Loucy (cell line): ENCODE data around the gene TENM4.

Experiments
- H2AFZ ChIP-seq: fragments of 200-600 bp; sonication (generic); 2 replicates; pipeline ENCODE4 v1.6.0; 2016; ENCODE audit warnings: antibody characterized with exemption, mild to moderate bottlenecking, low read length, moderate library complexity
- H3F3A ChIP-seq: fragments of 200-600 bp; 2 replicates; pipeline ENCODE4 v1.6.0; 2016; ENCODE audit warnings: antibody characterized with exemption, low read depth, mild to moderate bottlenecking
- H3K27me3 ChIP-seq: fragments of 200-600 bp; sonication (generic); 2 replicates; pipeline ENCODE4 v1.6.1; 2014; ENCODE audit warnings: low read length, mild to moderate bottlenecking; ENCODE audit not compliant: insufficient read depth, poor library complexity, severe bottlenecking
- H3K36me3 ChIP-seq: fragments of 200-600 bp; sonication (generic); 2 replicates; pipeline ENCODE4 v1.6.1; 2016; ENCODE audit warnings: low read length; ENCODE audit not compliant: insufficient read depth
- H3K4me1 ChIP-seq: fragments of 200-600 bp; sonication (generic); 2 replicates; pipeline ENCODE4 v1.5.1; 2014; ENCODE audit warnings: low read length, mild to moderate bottlenecking; ENCODE audit not compliant: insufficient read depth, poor library complexity, severe bottlenecking
- H3K4me2 ChIP-seq: fragments of 200-600 bp; sonication (generic); 2 replicates; pipeline ENCODE4 v1.6.0; 2014; ENCODE audit warnings: antibody characterized with exemption, low read length, low read depth, mild to moderate bottlenecking; ENCODE audit not compliant: poor library complexity, severe bottlenecking
- H3K4me3 ChIP-seq: fragments of 200-600 bp; sonication (generic); 2 replicates; pipeline ENCODE4 v1.5.1; 2014; ENCODE audit warnings: low read length, mild to moderate bottlenecking, mixed read lengths; ENCODE audit not compliant: poor library complexity, severe bottlenecking
- H3K79me2 ChIP-seq: fragments of 200-600 bp; sonication (generic); 2 replicates; pipeline ENCODE4 v1.6.1; 2014; ENCODE audit warnings: low read length; ENCODE audit not compliant: insufficient read depth
- H3K9ac ChIP-seq: fragments of 200-600 bp; sonication (generic); 2 replicates; pipeline ENCODE4 v1.6.0; 2014; ENCODE audit warnings: mild to moderate bottlenecking, low read depth, low read length, moderate library complexity; ENCODE audit not compliant: poor library complexity, severe bottlenecking
- H3K9me2 ChIP-seq: fragments of 200-600 bp; sonication (generic); replicated peaks from 2 replicates; pipeline ENCODE4 v1.6.1; 2016; ENCODE audit warnings: low read depth, low read length, mixed read lengths
- H3K9me3 ChIP-seq: fragments of 200-600 bp; sonication (generic); 2 replicates; pipeline ENCODE4 v1.6.1; 2014; ENCODE audit warnings: mild to moderate bottlenecking, antibody characterized with exemption, low read length, low read depth; ENCODE audit not compliant: insufficient read depth
- H4K20me1 ChIP-seq: fragments of 200-600 bp; sonication (generic); 2 replicates; pipeline ENCODE4 v1.6.0; 2014; ENCODE audit warnings: antibody characterized with exemption, low read length, mild to moderate bottlenecking; ENCODE audit not compliant: insufficient read depth, poor library complexity, severe bottlenecking
- CTCF ChIP-seq: fragments of 200-600 bp; sonication (generic); conservative IDR thresholded peaks from 2 replicates; pipeline ENCODE4 v1.5.1; 2014; ENCODE audit warnings: mild to moderate bottlenecking, antibody characterized with exemption, low read length
- EZH2phosphoT487 ChIP-seq: fragments of 200-600 bp; IDR thresholded peaks from 2 replicates; pipeline ENCODE4 v1.6.1; 2018; ENCODE audit warnings: antibody characterized with exemption, mild to moderate bottlenecking, moderate library complexity, borderline replicate concordance

TENM4 gene

GRCh38 chr11:79418241-79418640, 22.6 kb downstream of the TENM4 start:
- Histone ChIP-seq H3K79me2 (no peaks in the 10 kb centered on the region), H3K9ac (no peak overlapping the region), H3K4me1 (no peaks in the 10 kb centered on the region), H4K20me1 (no peaks in the 10 kb centered on the region), H3K9me2 (no peaks in the 10 kb centered on the region), H2AFZ (no peak overlapping the region), H3K27me3 (no peaks in the 10 kb centered on the region), H3K4me3 (no peak overlapping the region), H3K9me3 (no peaks in the 10 kb centered on the region; the same call in 1 of the 2 replicates), H3F3A (no peaks in the 10 kb centered on the region), H3K4me2 (no peak overlapping the region), H3K36me3 (no peaks in the 10 kb centered on the region)
- TF ChIP-seq EZH2phosphoT487 (no peak), CTCF (no peak)

- H3K36me3 ChIP-seq: no peaks in the 10 kb centered on the region
- H3K9me2 ChIP-seq: no peaks in the 10 kb centered on the region
- no peak overlapping the region for H3K9ac ChIP-seq
- TF ChIP-seq CTCF (no peak), EZH2phosphoT487 (no peak)
- H3K4me3 ChIP-seq: no peak overlapping the region
- no peaks in the 10 kb centered on the region for H3K79me2 ChIP-seq
- H4K20me1 ChIP-seq: no peaks in the 10 kb centered on the region
- H3F3A ChIP-seq: no peaks in the 10 kb centered on the region
- no peaks in the 10 kb centered on the region for H3K27me3 ChIP-seq
- no peaks in the 10 kb centered on the region for H3K4me1 ChIP-seq
- H2AFZ ChIP-seq: no peak overlapping the region
- H3K9me3 ChIP-seq: no peaks in the 10 kb centered on the region; the same call in 1 of the 2 replicates
- no peak overlapping the region for H3K4me2 ChIP-seq
Observed at GRCh38 chr11:79417069-79417920, 23.5 kb downstream of the TENM4 start.

GRCh38 chr11:79415912-79416311, 24.9 kb downstream of the TENM4 start:
- Histone ChIP-seq H3K9me2 (no peaks in the 10 kb centered on the region), H3K27me3 (no peaks in the 10 kb centered on the region), H3K4me2 (no peak overlapping the region), H3K79me2 (no peaks in the 10 kb centered on the region), H3K36me3 (no peaks in the 10 kb centered on the region), H4K20me1 (no peaks in the 10 kb centered on the region), H3K9me3 (no peaks in the 10 kb centered on the region; the same call in 1 of the 2 replicates), H3K9ac (no peak overlapping the region), H3K4me1 (no peaks in the 10 kb centered on the region), H3K4me3 (no peak overlapping the region), H2AFZ (no peak overlapping the region), H3F3A (no peaks in the 10 kb centered on the region)
- no peak for TF ChIP-seq EZH2phosphoT487
- no peak for TF ChIP-seq CTCF
